Parathyroid adenoma (tissue), 2 donors: ENCODE measurements around the gene LSR.
"Not testable (repeated sequence)": the region's sequence is repeated elsewhere in the genome, so short reads cannot be mapped to it uniquely, and the experiment has no call there.

Experiments used
- H2AFZ ChIP-seq: fragments of 300-600 bp; sonication (generic); one replicate; pipeline ENCODE4 v1.7.0; 2017; ENCODE audit warnings: antibody characterized with exemption, mild to moderate bottlenecking
- H3K27ac ChIP-seq: fragments of 300-600 bp; sonication (generic); one replicate; pipeline ENCODE4 v1.7.0; 2017
- H3K27me3 ChIP-seq: fragments of 300-600 bp; sonication (generic); one replicate; pipeline ENCODE4 v1.7.0; 2017; ENCODE audit warnings: low read length; ENCODE audit not compliant: control insufficient read depth, insufficient read depth
- H3K36me3 ChIP-seq: fragments of 300-600 bp; sonication (generic); one replicate; pipeline ENCODE4 v1.7.0; 2017; ENCODE audit warnings: low read length; ENCODE audit not compliant: control insufficient read depth, insufficient read depth
- H3K4me1 ChIP-seq: fragments of 300-600 bp; sonication (generic); one replicate; pipeline ENCODE4 v1.7.0; 2017; ENCODE audit warnings: control low read depth
- H3K4me2 ChIP-seq: fragments of 300-600 bp; sonication (generic); one replicate; pipeline ENCODE4 v1.7.0; 2017; ENCODE audit warnings: low read length
- H3K4me3 ChIP-seq: fragments of 300-600 bp; sonication (generic); one replicate; pipeline ENCODE4 v1.7.0; 2017; ENCODE audit warnings: low read depth, low read length
- H3K79me2 ChIP-seq: fragments of 300-600 bp; sonication (generic); one replicate; pipeline ENCODE4 v1.7.0; 2017; ENCODE audit warnings: control low read depth
- H3K9ac ChIP-seq: fragments of 300-600 bp; sonication (generic); one replicate; pipeline ENCODE4 v1.7.0; 2017; ENCODE audit warnings: mild to moderate bottlenecking
- H3K9me3 ChIP-seq: fragments of 300-600 bp; sonication (generic); one replicate; pipeline ENCODE4 v1.7.0; 2017; ENCODE audit warnings: low read length; ENCODE audit not compliant: control insufficient read depth
- CTCF ChIP-seq: fragments of 300-600 bp; sonication (generic); IDR thresholded peaks from one replicate; pipeline ENCODE4 v1.7.0; 2017; ENCODE audit warnings: antibody characterized with exemption, mild to moderate bottlenecking
- donor health status: primary hyperparathyroidism.

Gene LSR

DNA sequence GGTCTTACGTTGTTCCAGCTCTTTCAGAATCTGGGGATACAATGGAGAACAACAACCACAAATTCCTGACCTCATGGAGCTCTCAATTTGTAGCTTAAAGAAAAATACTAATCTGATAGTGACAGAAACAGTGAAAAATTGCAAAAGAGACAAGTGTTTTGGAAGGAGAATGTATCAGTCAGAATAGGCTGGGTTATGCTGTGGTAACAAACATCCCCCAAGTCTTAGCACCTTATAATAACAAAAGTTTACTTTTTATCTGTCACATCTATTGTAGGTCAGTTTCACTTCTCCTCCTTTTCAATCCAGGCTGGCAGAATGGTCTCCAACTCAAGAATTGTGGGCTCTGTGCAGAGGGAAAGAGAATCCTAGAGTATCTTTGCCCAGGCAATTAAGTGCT is 29.8 kb upstream of the LSR start:
- Histone ChIP-seq H3K9ac (no peak overlapping the region), H2AFZ (no peak overlapping the region), H3K79me2 (no peaks in the 10 kb centered on the region), H3K27ac (no peak overlapping the region), H3K4me1 (peaks cover 9% of the 10 kb centered on the region), H3K9me3 (no peaks in the 10 kb centered on the region), H3K4me2 (no peak overlapping the region), H3K36me3 (no peaks in the 10 kb centered on the region), H3K4me3 (no peak overlapping the region), H3K27me3 (no peaks in the 10 kb centered on the region)
- TF ChIP-seq CTCF: no peak

DNA sequence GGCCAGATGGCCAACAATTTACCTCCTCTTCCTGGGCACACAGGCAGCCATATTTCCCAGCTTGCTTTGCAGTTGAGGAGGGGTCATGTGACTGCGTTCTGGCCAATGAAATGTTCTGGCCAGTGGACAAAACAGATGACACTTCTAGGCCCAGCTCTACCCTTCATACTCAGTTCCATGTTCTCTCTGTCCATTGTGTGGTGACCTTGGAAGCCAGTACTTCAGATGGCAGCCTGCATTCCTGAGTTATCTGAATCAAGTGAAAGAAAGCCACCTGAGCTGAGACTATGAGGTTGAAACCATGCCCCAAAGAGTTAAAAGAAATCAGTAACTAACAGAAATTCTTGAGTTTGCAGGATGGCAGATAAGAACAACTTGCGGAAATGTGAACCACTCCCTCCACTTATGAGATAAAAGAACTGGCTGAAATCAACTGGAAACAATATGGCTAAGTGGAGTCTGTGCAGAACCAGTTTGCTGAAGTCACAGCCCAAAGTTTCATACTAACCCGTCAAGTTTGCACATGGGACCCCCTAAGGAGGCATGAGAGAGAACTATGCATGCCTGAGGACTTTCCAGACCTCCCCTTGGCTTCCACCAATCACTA is 28.4 kb upstream of the LSR start:
- no peaks in the 10 kb centered on the region for H3K36me3 ChIP-seq
- no peaks in the 10 kb centered on the region for H3K4me1 ChIP-seq
- no peak overlapping the region for H3K4me3 ChIP-seq
- H2AFZ ChIP-seq: no peak overlapping the region
- H3K27ac ChIP-seq: no peak overlapping the region
- H3K9me3 ChIP-seq: no peaks in the 10 kb centered on the region
- no peaks in the 10 kb centered on the region for H3K27me3 ChIP-seq
- H3K79me2 ChIP-seq: no peaks in the 10 kb centered on the region
- TF ChIP-seq CTCF: no peak
- H3K9ac ChIP-seq: no peak overlapping the region
- no peak overlapping the region for H3K4me2 ChIP-seq

DNA sequence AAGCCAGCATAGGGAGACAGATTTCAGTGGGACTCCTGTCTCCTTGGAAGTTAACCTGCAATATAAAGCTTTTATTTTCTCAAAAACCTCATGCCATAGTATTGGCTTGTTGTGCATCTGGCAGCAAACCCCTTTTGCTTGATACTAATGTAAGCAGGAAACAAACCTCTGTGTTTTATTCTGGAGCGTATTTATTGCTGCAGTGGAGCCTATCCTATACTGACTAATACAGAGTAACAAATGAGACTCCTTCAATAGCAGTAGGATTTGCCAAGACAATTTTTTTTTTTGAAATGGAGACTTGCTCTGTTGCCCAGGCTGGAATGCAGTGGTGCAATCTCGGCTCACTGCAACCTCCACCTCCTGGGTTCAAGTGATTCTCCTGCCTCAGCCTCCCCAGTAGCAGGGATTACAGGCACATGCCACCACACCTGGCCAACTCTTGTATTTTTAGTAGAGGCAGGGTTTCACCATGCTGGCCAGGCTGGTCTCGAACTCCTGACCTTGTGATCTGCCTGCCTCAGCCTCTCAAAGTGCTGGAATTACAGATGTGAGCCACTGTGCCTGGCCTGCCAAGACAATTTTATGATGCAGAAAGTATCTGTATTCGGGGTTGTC is 27.7 kb upstream of the LSR start:
- not testable (repeated sequence) for H3K4me3 ChIP-seq, H3K36me3 ChIP-seq, H3K27me3 ChIP-seq, H3K79me2 ChIP-seq, H3K9ac ChIP-seq, H3K4me1 ChIP-seq, H2AFZ ChIP-seq, H3K9me3 ChIP-seq, H3K4me2 ChIP-seq, H3K27ac ChIP-seq

DNA sequence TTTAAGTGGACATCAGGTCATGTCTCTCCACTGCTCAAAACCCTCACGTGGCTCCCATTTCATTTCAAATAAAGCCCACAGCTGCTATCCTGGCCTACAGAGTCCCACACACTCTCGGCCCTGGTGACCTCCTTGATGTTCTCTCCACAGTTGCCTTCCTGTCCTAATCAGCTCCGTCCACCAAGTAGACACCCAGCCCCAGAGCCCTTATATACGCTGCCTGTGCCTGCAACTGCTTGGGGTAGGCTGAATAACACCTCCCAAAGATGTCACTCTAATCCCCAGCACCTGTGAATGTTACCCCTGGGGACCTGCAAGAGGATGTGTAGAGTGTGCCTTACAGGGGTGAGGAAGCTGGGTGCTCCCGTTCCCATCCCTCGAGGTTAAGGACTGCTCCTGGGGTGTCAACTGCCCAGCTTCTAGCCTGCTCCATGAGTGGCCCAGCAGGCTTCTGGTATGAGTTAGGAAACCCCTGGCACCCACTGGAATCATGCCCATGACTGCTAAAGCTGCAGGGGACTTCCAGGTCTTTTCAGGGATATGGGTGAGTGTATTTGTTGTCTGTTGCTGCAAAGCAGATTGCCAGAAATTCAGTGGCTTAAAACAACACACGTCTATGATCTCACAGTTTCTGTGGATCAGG is 26.3 kb upstream of the LSR start:
- H3K27ac ChIP-seq: no peak overlapping the region
- H3K9me3 ChIP-seq: no peaks in the 10 kb centered on the region
- H3K36me3 ChIP-seq: no peaks in the 10 kb centered on the region
- no peak for TF ChIP-seq CTCF
- no peak overlapping the region for H3K4me2 ChIP-seq
- H3K4me3 ChIP-seq: no peak overlapping the region
- H2AFZ ChIP-seq: no peak overlapping the region
- H3K79me2 ChIP-seq: no peaks in the 10 kb centered on the region
- no peaks in the 10 kb centered on the region for H3K27me3 ChIP-seq
- H3K9ac ChIP-seq: no peak overlapping the region
- no peaks in the 10 kb centered on the region for H3K4me1 ChIP-seq

GRCh38 chr19:35223084-35223790 is 25.6 kb upstream of the LSR start:
- Histone ChIP-seq H3K9me3 (no peaks in the 10 kb centered on the region), H3K27me3 (no peaks in the 10 kb centered on the region), H3K27ac (no peak overlapping the region), H3K4me2 (no peak overlapping the region), H3K4me1 (no peaks in the 10 kb centered on the region), H3K36me3 (no peaks in the 10 kb centered on the region), H3K4me3 (no peak overlapping the region), H3K79me2 (no peaks in the 10 kb centered on the region), H3K9ac (no peak overlapping the region), H2AFZ (no peak overlapping the region)
- TF ChIP-seq CTCF: no peak
